ENCODE measurements around the gene GCG. TPM values are rescaled to one million over a fixed set of nuclear protein-coding genes. Genes with fewer than 3 reads are reported as not detected.

GCG gene
- total and polyA plus RNA-seq, 12 donors = 0.32 TPM; not detected in 11

- Histone ChIP-seq H3K9me3 (no peaks in the 10 kb centered on the region), H3K27me3 (peaks cover 0 to 7% (median 0%) of the 10 kb centered on the region in 7 donors), H3K36me3 (no peaks in the 10 kb centered on the region), H3K27ac (no peak overlapping the region), H3K4me3 (no peak overlapping the region), H3K4me1 (no peaks in the 10 kb centered on the region)
- TF ChIP-seq, protein P1, sequence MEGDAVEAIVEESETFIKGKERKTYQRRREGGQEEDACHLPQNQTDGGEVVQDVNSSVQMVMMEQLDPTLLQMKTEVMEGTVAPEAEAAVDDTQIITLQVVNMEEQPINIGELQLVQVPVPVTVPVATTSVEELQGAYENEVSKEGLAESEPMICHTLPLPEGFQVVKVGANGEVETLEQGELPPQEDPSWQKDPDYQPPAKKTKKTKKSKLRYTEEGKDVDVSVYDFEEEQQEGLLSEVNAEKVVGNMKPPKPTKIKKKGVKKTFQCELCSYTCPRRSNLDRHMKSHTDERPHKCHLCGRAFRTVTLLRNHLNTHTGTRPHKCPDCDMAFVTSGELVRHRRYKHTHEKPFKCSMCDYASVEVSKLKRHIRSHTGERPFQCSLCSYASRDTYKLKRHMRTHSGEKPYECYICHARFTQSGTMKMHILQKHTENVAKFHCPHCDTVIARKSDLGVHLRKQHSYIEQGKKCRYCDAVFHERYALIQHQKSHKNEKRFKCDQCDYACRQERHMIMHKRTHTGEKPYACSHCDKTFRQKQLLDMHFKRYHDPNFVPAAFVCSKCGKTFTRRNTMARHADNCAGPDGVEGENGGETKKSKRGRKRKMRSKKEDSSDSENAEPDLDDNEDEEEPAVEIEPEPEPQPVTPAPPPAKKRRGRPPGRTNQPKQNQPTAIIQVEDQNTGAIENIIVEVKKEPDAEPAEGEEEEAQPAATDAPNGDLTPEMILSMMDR (IDR thresholded peaks at IDR 0.05) = no peak
- intact Hi-C loops (cut with DNase I) = loop anchor here in 1 of 10 donors (10.0 kb wide), 1 partner anchor 156 kb away; no protein-coding TSS in a partner anchor
- no peak for DNase-seq
- 70 to 75% methylated on average over 3 of the region's 3 CpGs for WGBS, 2 donors
- ATAC-seq = no peak
These were observed 3.1 kb downstream of the GCG start for GRCh38 chr2:162148956-162149355.

GRCh38 chr2:162143969-162144368, 8.1 kb downstream of the GCG start:
- TF ChIP-seq, protein P1 (IDR thresholded peaks at IDR 0.05) = no peak
- DNase-seq = no peak
- H3K36me3 ChIP-seq = no peaks in the 10 kb centered on the region
- peaks cover 0 to 5% (median 0%) of the 10 kb centered on the region in 7 donors for H3K27me3 ChIP-seq
- intact Hi-C loops (cut with DNase I) = loop anchor here in 1 of 10 donors (10.0 kb wide), 1 partner anchor 161 kb away; no protein-coding TSS in a partner anchor
- no peak for ATAC-seq
- WGBS, 2 donors = 81 to 82% methylated on average over 4 of the region's 4 CpGs
- no peak overlapping the region for H3K27ac ChIP-seq
- no peaks in the 10 kb centered on the region for H3K4me1 ChIP-seq
- H3K9me3 ChIP-seq = no peaks in the 10 kb centered on the region
- no peak overlapping the region for H3K4me3 ChIP-seq

GRCh38 chr2:162138310-162138709, 13.7 kb downstream of the GCG start:
- no peaks in the 10 kb centered on the region for H3K36me3 ChIP-seq
- H3K4me3 ChIP-seq = no peak overlapping the region
- no peak overlapping the region for H3K27ac ChIP-seq
- intact Hi-C loops (cut with DNase I) = no loop called here
- TF ChIP-seq, protein P1 (IDR thresholded peaks at IDR 0.05) = no peak
- ATAC-seq = no peak
- peaks cover 0 to 5% (median 0%) of the 10 kb centered on the region in 7 donors for H3K27me3 ChIP-seq
- no peak for DNase-seq
- no peaks in the 10 kb centered on the region for H3K4me1 ChIP-seq
- no peaks in the 10 kb centered on the region for H3K9me3 ChIP-seq

GRCh38 chr2:162127422-162127821, 24.6 kb downstream of the GCG start:
- Histone ChIP-seq H3K27ac (no peak overlapping the region), H3K4me1 (no peaks in the 10 kb centered on the region), H3K9me3 (peaks cover 0 to 12% (median 4%) of the 10 kb centered on the region in 11 donors), H3K27me3 (no peaks in the 10 kb centered on the region), H3K4me3 (no peak overlapping the region), H3K36me3 (no peaks in the 10 kb centered on the region)
- no peak for DNase-seq
- ATAC-seq = no peak
- WGBS, 2 donors = 85 to 95% methylated on average over 2 of the region's 2 CpGs
- intact Hi-C loops (cut with DNase I) = loop anchor here in 7 of 10 donors (10.0 kb wide), 2 partner anchors 543 to 703 kb away; no protein-coding TSS in a partner anchor
- TF ChIP-seq, protein P1 (IDR thresholded peaks at IDR 0.05) = no peak
